Measurements from ENCODE around the gene DAGLB. TPM values are rescaled to one million over a fixed set of nuclear protein-coding genes. Genes with fewer than 3 reads are reported as not detected.

DAGLB gene
- total RNA-seq, 1 donor from 2014 or later, result 28.3 TPM

GRCh38 chr7:6444516-6445269, 3.1 kb downstream of the DAGLB start:
- H3K27ac ChIP-seq (ENCODE audit: low read depth, low read length), result peak overlapping the region; percentile 95
- peaks cover 31% of the 10 kb centered on the region for H3K4me1 ChIP-seq (ENCODE audit: insufficient read depth, low read length)
- H3K36me3 ChIP-seq (ENCODE audit: insufficient read depth, low read length), result peaks cover 20% of the 10 kb centered on the region
- H3K27me3 ChIP-seq (ENCODE audit: insufficient read depth, low read length), result no peaks in the 10 kb centered on the region
- H3K4me2 ChIP-seq (ENCODE audit: low read length), result peak overlapping the region; percentile 66
- no peak overlapping the region for H2AFZ ChIP-seq (ENCODE audit: low read depth, low read length)
- FAIRE-seq (no peak), DNase-seq (ENCODE audit: low read depth) (peak; percentile 60)
- Mint-ChIP-seq H3K27me3 (ENCODE audit: low read depth, unreplicated experiment) (no peaks in the 10 kb centered on the region), H3K9me3 (ENCODE audit: unreplicated experiment) (no peaks in the 10 kb centered on the region), H3K36me3 (ENCODE audit: low read depth, unreplicated experiment) (peaks cover 19% of the 10 kb centered on the region), H3K4me3 (ENCODE audit: unreplicated experiment) (peak overlapping the region; percentile 50), H3K4me1 (ENCODE audit: low read depth, unreplicated experiment) (peaks cover 30% of the 10 kb centered on the region), H3K27ac (ENCODE audit: unreplicated experiment) (peak overlapping the region; percentile 93)
- no peak for TF ChIP-seq EZH2 (IDR thresholded peaks at IDR 0.05; ENCODE audit: insufficient read depth, low read length)
- no peak for TF ChIP-seq CTCF (IDR thresholded peaks at IDR 0.05; ENCODE audit: insufficient read depth, low read depth, low read length)
- peaks cover 57% of the 10 kb centered on the region for H3K79me2 ChIP-seq (ENCODE audit: insufficient read depth, low read length)
- peaks cover 8% of the 10 kb centered on the region for H4K20me1 ChIP-seq (ENCODE audit: insufficient read depth, low read length)
- H3K4me3 ChIP-seq (ENCODE audit: insufficient read depth, low read depth, low read length), result no peak overlapping the region
- H3K9me3 ChIP-seq (ENCODE audit: insufficient read depth, low read depth, low read length), result no peaks in the 10 kb centered on the region
- peak overlapping the region; percentile 69 for H3K9ac ChIP-seq (ENCODE audit: low read length)

- TF ChIP-seq CTCF (IDR thresholded peaks at IDR 0.05; ENCODE audit: insufficient read depth, low read depth, low read length) (no peak), EZH2 (IDR thresholded peaks at IDR 0.05; ENCODE audit: insufficient read depth, low read length) (no peak)
- Mint-ChIP-seq H3K36me3 (ENCODE audit: low read depth, unreplicated experiment) (peaks cover 19% of the 10 kb centered on the region), H3K27ac (ENCODE audit: unreplicated experiment) (peak overlapping the region; percentile 93), H3K9me3 (ENCODE audit: unreplicated experiment) (no peaks in the 10 kb centered on the region), H3K27me3 (ENCODE audit: low read depth, unreplicated experiment) (no peaks in the 10 kb centered on the region), H3K4me1 (ENCODE audit: low read depth, unreplicated experiment) (peaks cover 30% of the 10 kb centered on the region), H3K4me3 (ENCODE audit: unreplicated experiment) (peak overlapping the region; percentile 0)
- peak overlapping the region; percentile 66 for H3K4me2 ChIP-seq (ENCODE audit: low read length)
- H3K79me2 ChIP-seq (ENCODE audit: insufficient read depth, low read length), result peaks cover 70% of the 10 kb centered on the region
- H4K20me1 ChIP-seq (ENCODE audit: insufficient read depth, low read length), result peaks cover 17% of the 10 kb centered on the region
- peaks cover 20% of the 10 kb centered on the region for H3K36me3 ChIP-seq (ENCODE audit: insufficient read depth, low read length)
- FAIRE-seq (peak; percentile 80), DNase-seq (ENCODE audit: low read depth) (peak; percentile 94)
- peak overlapping the region; percentile 95 for H3K27ac ChIP-seq (ENCODE audit: low read depth, low read length)
- H2AFZ ChIP-seq (ENCODE audit: low read depth, low read length), result peak overlapping the region; percentile 42
- peak overlapping the region; percentile 69 for H3K9ac ChIP-seq (ENCODE audit: low read length)
- H3K27me3 ChIP-seq (ENCODE audit: insufficient read depth, low read length), result no peaks in the 10 kb centered on the region
- no peak overlapping the region for H3K4me3 ChIP-seq (ENCODE audit: insufficient read depth, low read depth, low read length)
- H3K9me3 ChIP-seq (ENCODE audit: insufficient read depth, low read depth, low read length), result no peaks in the 10 kb centered on the region
- peaks cover 31% of the 10 kb centered on the region for H3K4me1 ChIP-seq (ENCODE audit: insufficient read depth, low read length)
Measured at GRCh38 chr7:6443372-6443941, 4.3 kb downstream of the DAGLB start.

Measured in astrocyte (in vitro differentiated cells and primary cell).